ENCODE data around the gene KRTAP10-7. TPM values are rescaled to one million over a fixed set of nuclear protein-coding genes. Genes with fewer than 3 reads are reported as not detected.
"Not testable (repeated sequence)": the region's sequence is repeated elsewhere in the genome, so short reads cannot be mapped to it uniquely, and the experiment has no call there.

Gene KRTAP10-7
- total RNA-seq, 4 donors from 2014 or later = not detected

DNA sequence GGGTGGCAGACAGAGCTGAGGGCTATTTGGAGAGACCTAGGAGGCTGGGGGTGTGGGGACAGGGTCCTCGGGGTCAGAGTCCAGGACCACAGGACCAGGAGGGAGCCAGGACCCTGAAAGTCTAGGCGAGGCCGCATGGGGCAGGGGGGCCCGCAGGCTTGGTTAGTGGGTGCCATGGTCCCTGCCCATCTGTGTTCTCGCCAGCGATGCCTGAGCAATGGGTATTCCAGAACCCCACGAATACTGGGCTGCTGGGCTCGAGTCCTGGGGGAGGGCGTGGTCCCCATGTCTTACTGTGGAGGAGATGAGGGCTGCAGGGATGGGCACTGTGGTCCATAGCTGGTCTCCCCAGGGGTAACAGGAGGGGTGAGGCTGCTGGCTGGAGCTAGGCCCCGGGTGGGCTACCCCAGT, 10.1 kb upstream of the KRTAP10-7 start:
- H3K36me3 ChIP-seq = no peaks in the 10 kb centered on the region
- no peak for DNase-seq
- H3K4me1 ChIP-seq = no peaks in the 10 kb centered on the region
- intact Hi-C loops (cut with DNase I; ENCODE audit: low total_unique reads) = no loop called here
- TF ChIP-seq POLR2A (IDR thresholded peaks at IDR 0.05) = no peak
- TF ChIP-seq, protein P1, sequence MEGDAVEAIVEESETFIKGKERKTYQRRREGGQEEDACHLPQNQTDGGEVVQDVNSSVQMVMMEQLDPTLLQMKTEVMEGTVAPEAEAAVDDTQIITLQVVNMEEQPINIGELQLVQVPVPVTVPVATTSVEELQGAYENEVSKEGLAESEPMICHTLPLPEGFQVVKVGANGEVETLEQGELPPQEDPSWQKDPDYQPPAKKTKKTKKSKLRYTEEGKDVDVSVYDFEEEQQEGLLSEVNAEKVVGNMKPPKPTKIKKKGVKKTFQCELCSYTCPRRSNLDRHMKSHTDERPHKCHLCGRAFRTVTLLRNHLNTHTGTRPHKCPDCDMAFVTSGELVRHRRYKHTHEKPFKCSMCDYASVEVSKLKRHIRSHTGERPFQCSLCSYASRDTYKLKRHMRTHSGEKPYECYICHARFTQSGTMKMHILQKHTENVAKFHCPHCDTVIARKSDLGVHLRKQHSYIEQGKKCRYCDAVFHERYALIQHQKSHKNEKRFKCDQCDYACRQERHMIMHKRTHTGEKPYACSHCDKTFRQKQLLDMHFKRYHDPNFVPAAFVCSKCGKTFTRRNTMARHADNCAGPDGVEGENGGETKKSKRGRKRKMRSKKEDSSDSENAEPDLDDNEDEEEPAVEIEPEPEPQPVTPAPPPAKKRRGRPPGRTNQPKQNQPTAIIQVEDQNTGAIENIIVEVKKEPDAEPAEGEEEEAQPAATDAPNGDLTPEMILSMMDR (IDR thresholded peaks at IDR 0.05) = no peak
- H3K27ac ChIP-seq = no peak overlapping the region
- no peaks in the 10 kb centered on the region for H3K9me3 ChIP-seq
- H3K27me3 ChIP-seq = no peaks in the 10 kb centered on the region
- H3K4me3 ChIP-seq = no peak overlapping the region

DNA sequence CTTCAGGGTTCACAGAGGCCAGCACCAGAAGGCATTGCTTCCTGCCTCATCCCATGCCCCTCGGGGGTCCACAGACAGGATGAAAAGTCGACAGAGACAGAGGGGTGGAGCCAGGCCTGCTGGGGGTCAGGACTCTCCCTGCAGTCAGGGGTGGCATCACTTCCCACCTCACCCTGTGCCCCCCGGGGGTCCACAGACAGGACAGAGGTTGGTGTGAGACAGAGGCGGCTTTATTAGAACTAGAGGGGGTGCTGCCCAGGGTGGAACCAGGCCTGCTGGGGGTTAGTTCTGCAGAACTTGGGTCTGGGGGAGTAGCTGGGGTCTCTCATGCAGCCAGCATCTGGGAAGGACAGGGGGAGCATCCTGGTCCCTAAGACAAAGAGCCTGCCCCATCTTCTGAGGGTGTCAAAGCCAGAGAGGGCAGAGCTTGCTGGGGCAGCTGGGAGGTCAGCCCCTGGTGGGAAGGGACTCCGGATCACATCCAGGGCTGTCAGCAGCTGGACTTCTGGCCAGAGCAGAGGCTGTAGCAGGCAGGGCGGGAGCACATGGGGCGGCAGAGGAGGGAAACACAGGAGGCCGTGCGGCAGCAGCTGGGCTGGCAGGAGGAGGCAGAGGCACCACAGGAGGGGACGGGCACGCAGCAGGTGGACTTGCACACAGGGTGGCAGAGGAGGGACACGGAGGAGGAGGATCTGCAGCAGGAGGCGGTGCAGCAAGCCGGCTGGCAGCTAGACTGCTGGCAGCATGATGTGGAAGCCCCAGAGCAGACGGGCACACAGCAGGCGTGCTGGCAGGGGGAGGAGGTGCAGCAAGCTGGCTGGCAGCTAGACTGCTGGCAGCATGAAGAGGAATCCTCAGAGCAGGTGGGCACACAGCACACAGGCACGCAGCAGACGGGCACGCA, 9.2 kb upstream of the KRTAP10-7 start:
- DNase-seq; H3K27me3 ChIP-seq; H3K4me1 ChIP-seq; H3K36me3 ChIP-seq; H3K9me3 ChIP-seq; intact Hi-C loops (cut with DNase I; ENCODE audit: low total_unique reads); H3K4me3 ChIP-seq; H3K27ac ChIP-seq: not testable (repeated sequence)

DNA sequence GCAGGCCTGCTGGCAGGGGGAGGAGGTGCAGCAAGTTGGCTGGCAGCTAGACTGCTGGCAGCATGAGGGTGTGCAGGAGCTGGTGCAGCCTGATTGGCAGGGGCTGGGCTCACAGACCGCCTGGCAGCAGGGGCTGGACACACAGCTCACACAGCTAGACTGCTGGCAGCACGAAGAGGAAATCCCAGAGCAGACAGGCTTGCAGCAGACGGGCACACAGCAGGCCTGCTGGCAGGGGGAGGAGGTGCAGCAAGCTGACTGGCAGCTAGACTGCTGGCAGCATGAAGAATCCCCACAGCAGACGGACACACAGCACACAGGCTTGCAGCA, 8.6 kb upstream of the KRTAP10-7 start:
- DNase-seq; H3K4me3 ChIP-seq; H3K9me3 ChIP-seq; H3K4me1 ChIP-seq; H3K27me3 ChIP-seq; H3K27ac ChIP-seq; intact Hi-C loops (cut with DNase I; ENCODE audit: low total_unique reads); H3K36me3 ChIP-seq: not testable (repeated sequence)

DNA sequence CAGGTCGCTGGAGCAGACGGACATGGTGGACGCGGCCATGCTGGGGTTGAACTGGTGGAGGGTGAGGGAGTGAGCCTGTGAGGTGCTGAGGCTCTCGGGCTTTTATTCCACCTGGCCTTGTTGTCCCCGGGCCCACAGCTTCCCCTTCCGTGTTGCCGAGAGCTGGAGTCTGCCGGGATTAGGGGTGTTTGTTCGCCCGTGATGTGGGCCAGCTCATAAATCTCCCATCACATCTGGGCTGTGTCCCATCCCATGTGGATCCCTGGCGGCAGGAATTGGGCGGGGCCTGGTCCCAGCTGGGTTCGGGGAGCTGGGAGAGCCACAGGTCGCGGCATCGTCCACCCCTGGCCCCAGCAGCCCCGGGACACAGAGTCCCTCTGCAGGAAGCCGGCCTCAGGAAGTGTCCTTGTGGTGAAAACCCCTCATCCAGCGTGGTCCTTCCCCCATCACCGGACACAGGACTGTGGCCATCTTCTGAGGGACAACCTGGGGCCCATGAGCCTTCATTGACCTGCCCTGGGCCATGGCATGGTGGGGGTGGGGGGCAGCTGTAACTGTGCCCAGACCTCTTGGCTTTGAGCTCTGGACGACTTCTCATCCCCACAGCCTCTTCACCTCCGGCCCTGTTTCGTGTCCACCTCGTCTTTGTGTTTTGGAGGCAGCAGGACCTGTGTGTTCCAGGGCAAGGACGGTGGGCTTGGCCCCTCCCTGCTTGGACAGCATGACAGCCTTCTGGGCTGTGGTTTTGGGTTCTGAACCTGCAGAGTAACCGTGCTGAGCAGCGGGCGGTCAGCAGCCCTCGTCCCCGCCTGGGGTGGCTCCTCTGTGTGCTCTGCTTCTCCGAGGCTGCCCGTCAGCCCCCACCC, 7.7 kb upstream of the KRTAP10-7 start, which contains the start of gene KRTAP10-6:
Gene KRTAP10-6, minus strand, starts transcription at position 60 of the 866 bp plus-strand sequence. Its CDS starts 21 bp downstream, at position 39.
- DNase-seq = no peak
- TF ChIP-seq, protein P1 (IDR thresholded peaks at IDR 0.05) = no peak
- TF ChIP-seq POLR2A (IDR thresholded peaks at IDR 0.05) = no peak
- H3K27ac ChIP-seq = no peak within 1 kb of the TSS
- H3K9me3 ChIP-seq = no peaks in the 10 kb centered on the region
- H3K27me3 ChIP-seq = no peaks in the 10 kb centered on the region
- H3K4me1 ChIP-seq = no peaks in the 10 kb centered on the region
- intact Hi-C loops (cut with DNase I; ENCODE audit: low total_unique reads) = no loop called here
- H3K36me3 ChIP-seq = no peaks in the 10 kb centered on the region
- no peak within 1 kb of the TSS for H3K4me3 ChIP-seq

DNA sequence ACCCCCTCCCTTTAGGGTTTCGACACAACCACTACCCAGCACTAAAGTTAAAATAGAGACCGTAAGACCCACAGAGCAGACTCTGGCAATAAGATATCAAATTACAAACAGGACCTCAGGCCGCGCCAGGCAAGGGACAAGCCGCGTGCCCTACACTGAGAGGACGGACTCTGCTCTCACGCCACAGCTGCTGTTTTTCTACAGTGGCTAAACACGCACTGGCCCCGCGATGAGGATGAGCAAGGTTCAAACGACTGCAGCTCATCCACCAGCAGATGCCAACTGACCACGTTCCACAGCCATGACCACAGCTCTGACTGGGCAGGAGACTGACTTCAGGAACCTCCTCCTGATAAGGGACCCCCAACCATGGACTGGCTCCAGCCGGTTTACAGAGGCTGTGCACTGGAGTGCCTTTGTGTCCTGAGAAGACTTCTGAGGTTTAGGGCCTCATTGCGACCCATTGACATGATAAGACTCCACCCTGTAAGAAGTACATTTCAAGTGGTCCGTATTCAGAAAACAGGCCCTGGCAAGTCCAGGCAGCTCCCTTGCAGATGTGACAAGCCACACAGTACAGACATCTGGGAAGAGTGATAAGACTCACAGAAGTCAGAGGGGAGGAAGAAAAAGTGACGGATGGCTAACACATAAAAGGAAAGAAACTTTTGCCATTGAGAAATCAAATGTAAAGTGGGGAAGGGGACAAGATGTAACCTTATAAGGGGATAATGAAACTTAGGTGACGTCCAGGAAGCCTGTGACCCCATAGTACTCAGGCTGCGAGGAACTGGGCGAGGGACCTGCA, 6.6 kb upstream of the KRTAP10-7 start:
- H3K27ac ChIP-seq = no peak overlapping the region
- DNase-seq = no peak
- TF ChIP-seq, protein P1 (IDR thresholded peaks at IDR 0.05) = no peak
- TF ChIP-seq POLR2A (IDR thresholded peaks at IDR 0.05) = no peak
- H3K9me3 ChIP-seq = no peaks in the 10 kb centered on the region
- H3K4me3 ChIP-seq = no peak overlapping the region
- no peaks in the 10 kb centered on the region for H3K36me3 ChIP-seq
- no peaks in the 10 kb centered on the region for H3K4me1 ChIP-seq
- H3K27me3 ChIP-seq = no peaks in the 10 kb centered on the region
- intact Hi-C loops (cut with DNase I; ENCODE audit: low total_unique reads) = no loop called here

Measured in uterus (tissue), 4 donors.